Right hindlimb (tissue), 1 donor: ENCODE data around the gene SNX21.
"Not testable (repeated sequence)": the region's sequence is repeated elsewhere in the genome, so short reads cannot be mapped to it uniquely, and the experiment has no call there.

ENCODE experiments used
- DNase-seq: peaks from one replicate; pipeline ENCODE4 v3.0.0-alpha.2; 2018

The SNX21 gene

GRCh38 chr20:45833030-45833882 is at the start of gene SNX21:
Gene SNX21, plus strand, starts transcription at chr20:45833799. Its CDS starts 121 bp downstream, at chr20:45833920.
- peak; percentile 91 for DNase-seq

- no peak for DNase-seq
Observed at GRCh38 chr20:45788351-45788750, 45.2 kb upstream of the SNX21 start.

DNA sequence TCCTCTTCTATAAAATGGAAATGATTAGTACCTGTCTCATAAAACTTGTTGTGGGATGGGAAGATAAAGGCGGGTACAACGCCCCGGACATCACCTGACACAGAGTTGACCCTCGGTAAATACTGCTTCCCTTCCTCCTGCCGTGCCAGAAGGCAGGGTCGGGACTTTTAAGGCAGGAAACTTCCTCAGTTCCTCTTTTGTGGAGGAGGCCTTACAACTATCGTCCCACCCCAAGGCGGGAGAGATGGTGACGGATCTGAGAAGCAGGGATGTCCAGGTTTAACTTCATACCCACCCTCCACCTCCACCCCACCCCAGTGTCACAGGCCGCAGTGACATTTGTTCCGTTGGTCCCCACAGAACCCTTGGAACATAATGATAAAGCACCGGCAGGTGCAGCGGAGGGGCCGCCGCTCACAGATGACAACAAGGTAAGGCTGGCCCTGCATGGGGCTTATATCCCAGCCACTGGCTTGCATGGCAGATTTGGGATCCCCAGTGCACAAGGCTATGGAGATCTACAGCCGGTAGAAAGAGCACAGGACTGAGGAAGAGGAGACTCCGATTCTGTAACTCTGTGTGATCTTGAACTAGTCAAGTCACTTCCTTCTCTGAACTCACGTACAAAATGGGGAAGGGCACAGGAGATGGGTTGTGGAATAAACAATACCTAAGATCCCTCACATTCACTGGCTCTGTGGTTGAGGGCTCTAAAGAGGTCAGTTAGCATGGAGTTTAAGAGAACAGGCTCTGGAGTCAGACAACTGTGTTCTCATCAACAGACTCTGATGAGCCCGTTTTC is 41.1 kb upstream of the SNX21 start:
- DNase-seq: no peak

DNA sequence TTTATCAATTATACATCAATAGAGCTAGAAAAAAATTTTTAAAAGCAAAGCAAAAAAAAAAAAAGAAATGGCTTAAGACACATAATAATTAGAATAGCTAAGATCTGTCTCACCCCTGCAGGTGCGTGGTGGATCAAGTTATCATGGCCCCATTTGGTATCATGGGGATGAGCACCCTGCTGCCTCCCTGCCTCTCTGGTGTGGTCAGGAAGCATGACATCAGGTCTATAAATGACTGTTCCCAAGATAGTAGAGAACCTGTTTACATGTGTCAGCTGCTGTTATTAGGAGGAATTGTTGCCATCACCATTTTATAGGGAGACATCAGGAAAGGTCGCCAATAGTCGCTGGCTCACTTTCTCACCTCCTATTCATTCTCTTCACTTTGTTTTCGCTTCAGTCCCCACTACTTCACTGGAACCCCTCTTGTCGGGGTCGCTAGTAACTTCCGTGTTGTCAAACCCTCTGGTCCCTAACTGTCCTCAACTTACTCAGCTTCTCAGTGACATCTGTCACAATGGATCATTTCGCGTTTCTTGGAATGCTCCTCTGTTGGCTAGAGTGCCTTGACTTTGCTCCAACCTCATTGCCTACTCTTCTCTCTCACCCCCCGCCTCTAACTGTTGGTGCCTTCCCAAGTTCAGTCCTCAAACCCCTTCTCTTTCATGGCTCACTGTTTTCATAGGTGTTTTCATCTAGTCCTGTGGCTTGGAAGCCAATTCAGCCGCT is 37.1 kb upstream of the SNX21 start:
- DNase-seq: no peak

DNA sequence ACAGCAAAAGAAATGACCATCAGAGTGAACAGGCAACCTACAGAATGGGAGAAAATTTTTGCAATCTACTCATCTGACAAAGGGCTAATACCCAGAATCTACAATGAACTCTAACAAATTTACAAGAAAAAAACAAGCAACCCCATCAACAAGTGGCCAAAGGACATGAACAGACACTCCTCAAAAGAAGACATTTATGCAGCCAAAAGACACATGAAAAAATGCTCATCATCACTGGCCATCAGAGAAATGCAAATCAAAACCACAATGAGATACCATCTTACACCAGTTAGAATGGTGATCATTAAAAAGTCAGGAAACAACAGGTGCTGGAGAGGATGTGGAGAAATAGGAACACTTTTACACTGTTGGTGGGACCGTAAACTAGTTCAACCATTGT is 36.1 kb upstream of the SNX21 start:
- not testable (repeated sequence) for DNase-seq

DNA sequence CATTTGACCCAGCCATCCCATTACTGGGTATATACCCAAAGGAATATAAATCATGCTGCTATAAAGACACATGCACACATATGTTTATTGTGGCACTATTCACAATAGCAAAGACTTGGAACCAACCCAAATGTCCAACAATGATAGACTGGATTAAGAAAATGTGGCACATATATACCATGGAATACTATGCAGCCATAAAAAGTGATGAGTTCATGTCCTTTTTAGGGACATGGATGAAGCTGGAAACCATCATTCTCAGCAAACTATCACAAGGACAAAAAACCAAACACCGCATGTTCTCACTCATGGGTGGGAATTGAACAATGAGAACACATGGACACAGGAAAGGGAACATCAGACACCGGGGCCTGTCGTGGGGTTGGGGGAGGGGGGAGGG is 35.6 kb upstream of the SNX21 start:
- DNase-seq: not testable (repeated sequence)

- DNase-seq: peak; percentile 49
Observed at GRCh38 chr20:45798935-45799642, 34.5 kb upstream of the SNX21 start.

GRCh38 chr20:45801851-45802250 is 31.7 kb upstream of the SNX21 start:
- no peak for DNase-seq

- no peak for DNase-seq
Observed at GRCh38 chr20:45810191-45810970, 23.2 kb upstream of the SNX21 start.

DNA sequence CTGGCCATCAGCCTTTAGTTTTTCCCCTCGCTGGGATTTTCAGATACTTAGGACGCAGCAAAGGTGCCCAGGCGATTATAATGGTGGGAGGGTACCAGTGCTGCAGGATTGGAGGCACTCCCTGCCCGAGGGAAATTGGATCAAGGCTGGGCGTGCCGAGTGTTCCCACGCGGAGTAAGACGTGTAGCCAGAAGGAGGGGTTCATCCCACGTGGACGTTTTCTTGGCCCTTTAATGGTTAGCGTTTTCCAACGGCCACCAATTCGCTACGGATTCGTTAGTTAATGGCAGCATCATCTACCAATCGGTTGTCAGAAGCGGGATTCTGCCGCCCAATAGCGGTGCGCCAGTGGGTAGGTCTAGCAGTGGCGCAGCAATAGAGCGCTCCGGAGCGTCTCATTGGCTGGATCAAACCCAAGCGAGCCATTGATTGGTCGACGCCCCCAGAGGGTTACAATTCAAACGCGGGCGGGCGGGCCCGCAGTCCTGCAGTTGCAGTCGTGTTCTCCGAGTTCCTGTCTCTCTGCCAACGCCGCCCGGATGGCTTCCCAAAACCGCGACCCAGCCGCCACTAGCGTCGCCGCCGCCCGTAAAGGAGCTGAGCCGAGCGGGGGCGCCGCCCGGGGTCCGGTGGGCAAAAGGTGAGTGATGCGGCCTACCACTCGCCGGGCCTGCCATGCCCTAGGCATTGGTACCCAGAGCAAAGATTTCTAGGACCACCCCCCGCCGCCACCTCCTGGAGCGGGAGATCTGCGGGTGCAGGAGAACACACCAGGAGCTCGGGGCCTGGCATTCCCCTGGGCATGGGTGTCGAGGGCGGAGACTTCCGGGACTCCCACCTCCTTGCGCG is 21.2 kb upstream of the SNX21 start, which contains the start of gene UBE2C:
TSS of gene UBE2C (plus strand) at position 488 of the 849 bp plus-strand sequence. CDS start at position 540, 52 bp downstream.
- DNase-seq: peak; percentile 99

GRCh38 chr20:45813006-45813340 is 20.6 kb upstream of the SNX21 start:
- DNase-seq: no peak

GRCh38 chr20:45813489-45813888 is 20.1 kb upstream of the SNX21 start:
- DNase-seq: no peak

- DNase-seq: no peak
Observed at GRCh38 chr20:45814314-45814713, 19.3 kb upstream of the SNX21 start.

- DNase-seq: no peak
Observed at GRCh38 chr20:45816951-45817350, 16.6 kb upstream of the SNX21 start.

- no peak for DNase-seq
Observed at GRCh38 chr20:45817376-45818194, 16.0 kb upstream of the SNX21 start.

DNA sequence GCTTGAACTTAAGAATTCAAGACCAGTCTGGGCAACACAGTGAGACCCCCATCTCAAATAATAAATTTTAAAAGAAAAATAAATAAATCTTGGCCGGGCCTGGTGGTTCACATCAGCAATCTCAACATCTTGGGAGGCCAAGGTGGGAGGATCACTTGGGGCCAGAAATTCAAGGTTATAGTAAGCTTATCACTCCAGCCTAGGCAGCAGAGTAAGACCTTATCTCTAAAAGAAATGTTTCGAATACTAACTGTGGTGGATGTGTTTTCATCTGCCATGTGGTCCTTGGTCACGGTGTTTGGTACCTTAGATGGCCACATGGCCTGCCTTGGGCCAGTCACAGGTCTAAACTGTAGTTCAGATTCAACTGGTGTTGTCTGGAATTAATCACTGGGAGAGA is 15.4 kb upstream of the SNX21 start:
- DNase-seq: no peak

DNA sequence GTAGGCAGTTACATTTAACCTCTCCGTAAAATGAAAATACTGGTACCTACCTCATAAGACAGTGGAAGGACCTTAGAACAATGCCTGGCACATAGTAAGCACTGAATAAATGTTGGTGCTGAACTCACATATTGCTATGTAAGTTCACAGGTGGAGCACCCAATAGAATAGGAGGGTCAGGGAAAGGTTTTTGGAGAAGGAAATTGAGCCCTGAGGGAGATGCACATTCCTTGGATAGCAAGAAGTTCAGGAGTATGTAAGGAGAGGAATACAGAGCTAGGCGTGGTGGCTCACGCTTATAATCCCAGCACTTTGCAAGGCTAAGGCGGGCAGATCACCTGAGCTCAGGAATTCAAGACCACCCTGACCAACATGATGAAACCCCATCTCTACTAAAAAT is 14.1 kb upstream of the SNX21 start:
- no peak for DNase-seq

DNA sequence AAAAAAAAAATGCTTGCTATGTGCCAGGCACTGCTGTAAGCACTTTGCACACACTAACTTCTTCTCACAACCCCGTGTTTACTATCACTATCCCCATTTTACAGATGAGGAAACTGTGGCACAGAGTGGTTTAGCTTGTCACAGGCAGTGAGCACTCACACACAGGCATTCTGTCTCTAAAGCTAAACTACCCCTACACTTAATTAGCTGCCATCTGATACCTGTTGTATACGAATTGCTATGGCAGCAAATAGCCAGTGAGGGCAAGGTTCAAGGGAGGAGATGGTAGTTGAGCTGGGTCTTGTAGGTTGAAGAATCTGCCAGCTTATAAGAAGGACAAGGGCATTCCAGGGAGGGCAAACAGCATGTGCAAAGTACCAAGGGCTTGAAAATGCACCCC is 11.7 kb upstream of the SNX21 start:
- no peak for DNase-seq

GRCh38 chr20:45822857-45823256 is 10.7 kb upstream of the SNX21 start:
- no peak for DNase-seq
